GM18499 (cell line): ENCODE measurements around the gene INSM1.

Source experiments
- ATAC-seq: cut with Tn5 transposase; IDR thresholded peaks from one replicate; pipeline ENCODE4 v1.9.1; 2021; ENCODE audit warnings: moderate number of reproducible peaks; ENCODE audit not compliant: insufficient read depth, unreplicated experiment

INSM1 gene

DNA sequence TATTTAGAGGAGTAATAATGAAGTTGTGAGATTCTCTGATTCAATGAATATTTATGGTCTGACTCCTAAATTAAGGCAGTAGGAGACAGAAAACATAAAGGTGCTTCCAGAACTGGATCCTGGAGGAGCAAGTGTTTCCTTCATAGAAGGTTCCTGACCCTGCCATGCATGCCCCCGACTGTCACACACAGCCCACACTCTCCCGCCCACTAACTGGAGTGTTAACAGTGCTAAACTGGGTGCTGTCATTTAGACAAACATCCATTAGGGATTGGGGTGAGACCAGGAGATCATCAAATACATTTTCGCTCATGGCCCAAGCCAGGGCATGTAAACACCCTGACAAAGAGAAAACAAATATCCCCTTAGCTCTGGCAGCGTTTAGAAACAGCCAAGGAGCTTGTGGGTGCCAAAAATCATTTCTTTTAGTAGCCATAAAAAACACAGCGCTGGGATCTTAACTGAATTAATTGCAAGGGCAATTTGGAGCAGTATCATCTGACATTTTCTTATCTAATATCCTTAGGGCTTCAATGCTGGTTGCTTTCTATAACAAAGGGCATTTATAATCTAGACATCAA, 46.8 kb downstream of the INSM1 start:
- ATAC-seq, result no peak

GRCh38 chr20:20415321-20415720, 47.4 kb downstream of the INSM1 start:
- ATAC-seq, result no peak

DNA sequence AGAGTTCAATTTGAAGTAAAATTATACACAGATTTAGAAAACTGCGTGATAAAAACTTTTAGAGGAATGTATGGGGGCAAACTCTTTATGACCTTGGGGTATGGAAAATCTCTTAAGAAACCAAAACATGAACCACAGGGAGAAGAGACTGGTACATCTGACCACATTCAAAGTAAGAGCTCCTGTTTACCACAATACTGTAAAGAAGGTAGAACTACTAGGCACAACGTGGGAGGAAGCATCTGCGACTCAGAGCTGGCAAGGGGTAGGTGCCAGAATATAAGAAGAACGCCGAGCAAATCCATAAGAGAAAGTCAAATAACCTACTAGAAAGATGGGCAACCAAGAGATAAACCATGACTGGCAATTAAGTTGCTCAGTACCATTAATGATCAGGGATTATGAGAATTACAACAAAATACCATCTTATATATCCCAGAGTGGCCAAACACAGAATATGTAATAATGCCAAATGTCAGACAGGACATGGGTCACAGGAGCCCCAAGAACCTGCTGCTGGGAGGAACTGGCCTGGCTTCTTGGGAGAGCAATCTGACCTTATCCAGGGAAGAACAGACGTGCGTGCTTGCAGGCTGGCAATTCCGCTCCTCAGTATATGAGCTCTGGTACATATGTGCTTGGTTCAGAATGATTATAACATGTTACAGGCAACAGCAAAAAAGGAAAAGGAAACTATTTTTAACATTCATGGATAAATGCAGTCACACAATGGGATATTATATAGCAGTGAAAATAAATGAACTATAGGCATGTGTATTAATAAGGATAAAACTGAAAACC, 50.2 kb downstream of the INSM1 start:
- ATAC-seq, result no peak
